GM18507 (cell line): Measurements from ENCODE around the gene FERMT3.

Source experiments
- DNase-seq: peaks from one replicate; pipeline ENCODE4 v3.0.0; 2011; ENCODE audit warnings: low read depth; ENCODE audit not compliant: insufficient read length; ENCODE audit errors: extremely low spot score
- FAIRE-seq: peaks from 2 replicates; lab custom pipeline; 2011; peaks lifted over from hg19 to GRCh38; lab: Jason Lieb, UNC

Gene FERMT3

DNA sequence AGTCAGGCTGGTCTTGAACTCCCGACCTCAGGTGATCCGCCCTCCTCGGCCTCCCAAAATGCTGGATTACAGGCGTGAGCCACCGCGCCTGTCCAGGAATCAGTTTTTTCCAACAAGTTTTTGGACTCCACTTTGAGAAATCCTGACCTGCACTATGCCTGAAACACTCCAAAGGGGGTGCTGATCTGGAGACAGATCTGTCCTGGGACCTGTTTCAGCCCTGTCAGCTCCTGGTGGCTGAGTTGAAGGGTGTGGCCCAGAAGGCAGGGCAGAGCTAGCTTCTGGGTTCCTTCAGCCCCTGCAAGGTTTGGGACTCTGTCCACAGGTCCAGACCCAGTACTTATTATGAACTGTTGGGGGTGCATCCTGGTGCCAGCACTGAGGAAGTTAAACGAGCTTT lies 25.0 kb downstream of the FERMT3 start:
- no peak for FAIRE-seq
- DNase-seq: no peak

DNA sequence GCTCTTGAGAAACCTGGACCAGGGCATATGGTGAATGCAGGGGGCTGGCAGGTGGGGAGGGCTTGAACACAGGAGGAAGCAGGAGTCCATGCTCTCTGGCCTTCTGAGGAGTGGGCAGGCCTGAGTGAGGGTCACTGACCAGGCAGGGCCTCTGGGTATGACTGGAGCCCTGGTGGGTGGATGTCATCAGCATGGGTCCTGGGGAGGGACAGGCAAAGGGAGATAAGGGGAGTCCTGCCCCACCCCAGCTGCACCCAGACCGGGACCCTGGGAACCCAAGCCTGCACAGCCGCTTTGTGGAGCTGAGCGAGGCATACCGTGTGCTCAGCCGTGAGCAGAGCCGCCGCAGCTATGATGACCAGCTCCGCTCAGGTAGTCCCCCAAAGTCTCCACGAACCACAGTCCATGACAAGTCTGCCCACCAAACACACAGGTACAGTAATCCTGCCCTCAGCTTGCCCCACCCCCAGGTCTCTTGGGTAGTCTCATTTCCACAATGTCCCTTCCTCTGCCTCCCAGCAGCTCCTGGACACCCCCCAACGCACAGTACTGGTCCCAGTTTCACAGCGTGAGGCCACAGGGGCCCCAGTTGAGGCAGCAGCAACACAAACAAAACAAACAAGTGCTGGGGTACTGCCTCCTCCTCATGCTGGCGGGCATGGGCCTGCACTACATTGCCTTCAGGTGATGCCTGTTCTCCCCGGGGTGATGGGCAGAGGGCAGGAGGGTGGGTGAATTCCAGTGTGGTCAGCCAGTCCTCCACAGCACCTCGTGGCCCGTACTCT lies 25.9 kb downstream of the FERMT3 start:
- DNase-seq (no peak), FAIRE-seq (no peak)

DNA sequence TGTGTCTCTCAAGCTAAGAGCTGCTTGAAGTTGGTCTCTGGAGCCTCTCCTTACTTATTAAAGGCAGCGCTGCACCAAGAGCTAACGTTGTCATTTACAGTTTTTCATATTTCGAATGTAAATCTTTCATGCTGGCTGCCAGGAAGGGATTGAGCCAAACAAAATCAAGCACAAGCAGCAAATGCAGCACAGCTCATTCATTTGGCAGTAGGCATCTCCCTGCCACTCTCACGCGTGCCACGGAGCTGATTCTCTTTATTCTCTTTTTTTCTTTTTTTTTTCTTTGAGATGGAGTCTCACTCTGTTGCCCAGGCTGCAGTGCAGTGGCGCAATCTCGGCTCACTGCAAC lies 26.4 kb downstream of the FERMT3 start:
- FAIRE-seq (no peak), DNase-seq (no peak)

DNA sequence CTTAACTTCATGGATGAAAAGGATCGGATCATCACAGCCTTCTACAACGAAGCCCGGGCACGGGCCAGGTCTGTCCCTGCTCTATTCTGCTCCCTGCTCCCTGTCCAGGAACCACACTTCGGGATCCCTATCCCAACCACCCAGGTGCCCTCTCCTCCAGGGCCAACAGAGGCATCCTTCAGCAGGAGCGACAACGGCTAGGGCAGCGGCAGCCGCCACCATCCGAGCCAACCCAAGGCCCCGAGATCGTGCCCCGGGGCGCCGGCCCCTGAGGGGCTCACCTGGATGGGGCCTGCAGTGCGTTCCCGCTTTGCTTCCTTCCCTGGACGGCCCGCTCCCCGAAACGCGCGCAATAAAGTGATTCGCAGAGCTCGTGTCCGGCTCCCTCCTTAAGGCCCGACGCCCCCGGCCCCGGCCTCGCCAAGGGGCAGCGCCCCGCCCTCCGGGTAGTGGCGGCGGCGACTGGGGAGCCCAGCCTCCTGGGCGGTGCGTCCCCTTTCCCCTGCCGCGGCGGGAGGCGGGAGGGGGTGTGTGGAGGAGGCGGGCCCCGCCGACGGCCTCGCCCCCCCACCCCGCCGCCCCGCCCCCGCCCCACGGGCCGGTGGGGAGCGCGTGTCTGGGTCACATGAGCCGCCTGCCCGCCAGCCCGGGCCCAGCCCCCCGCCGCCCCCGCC lies 27.5 kb downstream of the FERMT3 start, which contains the start of gene VEGFB:
VEGFB (plus strand) TSS at position 672 of the 674 bp plus-strand sequence. CDS start 250 bp downstream, outside the sequence.
- DNase-seq: no peak

DNA sequence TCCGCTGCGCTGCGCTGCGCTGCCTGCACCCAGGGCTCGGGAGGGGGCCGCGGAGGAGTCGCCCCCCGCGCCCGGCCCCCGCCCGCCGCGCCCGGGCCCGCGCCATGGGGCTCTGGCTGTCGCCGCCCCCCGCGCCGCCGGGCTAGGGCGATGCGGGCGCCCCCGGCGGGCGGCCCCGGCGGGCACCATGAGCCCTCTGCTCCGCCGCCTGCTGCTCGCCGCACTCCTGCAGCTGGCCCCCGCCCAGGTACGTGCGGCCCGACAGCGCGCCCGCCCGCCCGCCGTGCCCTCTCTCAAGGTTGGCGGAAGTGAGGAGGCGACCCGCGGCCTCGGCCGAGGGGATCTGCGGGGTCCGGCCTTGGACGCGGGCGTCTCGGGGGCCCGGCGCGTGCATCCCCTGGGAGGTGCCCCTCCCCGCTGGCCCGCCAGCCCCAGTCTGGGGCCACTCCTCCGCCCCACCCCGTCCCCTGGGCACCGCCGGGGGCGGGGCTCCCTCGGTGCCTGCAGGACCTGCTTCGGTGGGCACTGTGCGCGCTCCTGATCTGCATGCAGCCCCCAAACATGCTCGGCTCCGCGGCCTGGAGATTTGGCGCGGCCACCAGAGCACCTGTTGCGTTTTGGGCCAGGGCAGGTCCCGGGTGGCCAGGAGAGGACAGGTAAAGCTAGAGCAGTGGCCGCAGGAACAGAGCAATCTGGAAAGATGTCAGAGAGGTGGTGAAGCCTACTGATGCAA lies 28.3 kb downstream of the FERMT3 start:
- FAIRE-seq (peak; percentile 39), DNase-seq (no peak)

More for the DNA sequence above, 27.5 kb downstream of the FERMT3 start, which contains the start of gene VEGFB:
- FAIRE-seq: peak; percentile 21

DNA sequence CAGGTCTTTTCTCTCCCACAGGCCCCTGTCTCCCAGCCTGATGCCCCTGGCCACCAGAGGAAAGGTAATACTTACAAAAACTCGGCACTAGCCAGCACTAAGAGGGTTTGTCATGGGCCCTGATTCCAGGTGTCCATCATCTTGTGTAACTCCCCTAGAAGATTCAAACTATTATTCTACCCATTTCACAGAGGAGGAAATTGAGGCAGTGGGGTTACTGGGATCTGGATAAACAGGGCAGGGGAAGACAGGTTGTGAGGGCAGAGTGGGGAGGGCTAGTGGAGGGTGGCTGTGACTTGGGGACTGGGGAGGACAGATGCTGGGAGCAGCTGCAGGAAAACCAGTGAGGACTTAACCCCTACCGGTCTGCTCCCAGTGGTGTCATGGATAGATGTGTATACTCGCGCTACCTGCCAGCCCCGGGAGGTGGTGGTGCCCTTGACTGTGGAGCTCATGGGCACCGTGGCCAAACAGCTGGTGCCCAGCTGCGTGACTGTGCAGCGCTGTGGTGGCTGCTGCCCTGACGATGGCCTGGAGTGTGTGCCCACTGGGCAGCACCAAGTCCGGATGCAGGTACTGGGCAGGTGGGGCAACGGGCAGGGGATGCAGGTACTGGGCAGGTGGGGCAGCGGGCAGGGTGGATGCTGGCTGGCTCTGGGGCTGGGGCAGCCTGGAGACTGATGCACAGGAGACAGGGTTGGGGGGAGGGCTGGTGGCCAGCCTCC lies 29.1 kb downstream of the FERMT3 start:
- no peak for FAIRE-seq
- no peak for DNase-seq

DNA sequence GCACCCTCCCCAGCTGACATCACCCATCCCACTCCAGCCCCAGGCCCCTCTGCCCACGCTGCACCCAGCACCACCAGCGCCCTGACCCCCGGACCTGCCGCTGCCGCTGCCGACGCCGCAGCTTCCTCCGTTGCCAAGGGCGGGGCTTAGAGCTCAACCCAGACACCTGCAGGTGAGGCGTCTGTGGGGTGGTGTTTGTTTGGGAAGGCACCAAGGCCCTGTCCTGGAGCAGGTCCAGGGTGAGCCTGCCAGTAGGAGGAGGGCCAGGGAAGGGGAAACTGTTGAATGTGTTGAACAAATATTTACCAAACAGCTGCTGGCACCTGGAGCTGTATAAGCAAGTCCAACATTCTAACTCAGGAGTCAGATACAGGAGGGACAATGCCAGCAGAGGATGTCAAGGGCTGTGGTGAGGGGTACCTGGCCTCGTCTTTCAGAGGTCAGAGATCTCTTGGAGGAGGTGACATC lies 31.0 kb downstream of the FERMT3 start:
- DNase-seq: no peak
- FAIRE-seq: no peak

DNA sequence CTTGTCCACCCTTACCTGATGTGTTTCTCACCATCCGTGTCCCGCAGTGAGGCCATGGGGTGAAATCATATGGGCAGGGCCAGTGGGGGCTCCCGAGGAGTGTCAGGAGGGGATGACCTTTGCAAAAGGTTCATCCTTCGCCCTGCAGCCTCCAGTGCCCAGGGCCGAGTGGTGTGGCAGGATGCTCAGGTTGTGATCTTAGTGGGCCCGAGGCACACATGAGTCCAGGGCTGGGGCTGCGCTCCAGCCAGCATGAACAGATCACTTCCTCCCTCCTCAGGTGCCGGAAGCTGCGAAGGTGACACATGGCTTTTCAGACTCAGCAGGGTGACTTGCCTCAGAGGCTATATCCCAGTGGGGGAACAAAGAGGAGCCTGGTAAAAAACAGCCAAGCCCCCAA lies 31.6 kb downstream of the FERMT3 start:
- FAIRE-seq: no peak
- no peak for DNase-seq

DNA sequence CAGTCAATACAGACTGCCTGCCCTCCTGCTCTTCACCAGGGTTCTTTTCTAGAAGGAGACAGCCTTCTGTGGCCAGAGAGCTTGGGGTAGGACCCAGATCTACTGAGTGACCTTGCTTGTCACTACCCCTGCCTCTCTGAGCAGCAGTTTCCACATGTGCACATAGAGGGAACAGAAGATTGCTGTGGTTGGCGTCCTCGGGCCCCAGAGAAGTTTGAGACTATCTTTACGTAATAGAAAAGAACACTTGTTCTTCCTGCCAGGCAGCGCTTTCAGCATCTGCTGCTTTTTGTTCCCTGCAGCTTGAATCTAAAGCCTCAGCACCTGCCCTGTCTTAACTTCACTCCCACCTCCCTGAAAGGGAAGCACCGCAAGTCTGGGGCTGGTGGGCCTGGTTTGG lies 32.5 kb downstream of the FERMT3 start:
- DNase-seq: no peak
- no peak for FAIRE-seq

DNA sequence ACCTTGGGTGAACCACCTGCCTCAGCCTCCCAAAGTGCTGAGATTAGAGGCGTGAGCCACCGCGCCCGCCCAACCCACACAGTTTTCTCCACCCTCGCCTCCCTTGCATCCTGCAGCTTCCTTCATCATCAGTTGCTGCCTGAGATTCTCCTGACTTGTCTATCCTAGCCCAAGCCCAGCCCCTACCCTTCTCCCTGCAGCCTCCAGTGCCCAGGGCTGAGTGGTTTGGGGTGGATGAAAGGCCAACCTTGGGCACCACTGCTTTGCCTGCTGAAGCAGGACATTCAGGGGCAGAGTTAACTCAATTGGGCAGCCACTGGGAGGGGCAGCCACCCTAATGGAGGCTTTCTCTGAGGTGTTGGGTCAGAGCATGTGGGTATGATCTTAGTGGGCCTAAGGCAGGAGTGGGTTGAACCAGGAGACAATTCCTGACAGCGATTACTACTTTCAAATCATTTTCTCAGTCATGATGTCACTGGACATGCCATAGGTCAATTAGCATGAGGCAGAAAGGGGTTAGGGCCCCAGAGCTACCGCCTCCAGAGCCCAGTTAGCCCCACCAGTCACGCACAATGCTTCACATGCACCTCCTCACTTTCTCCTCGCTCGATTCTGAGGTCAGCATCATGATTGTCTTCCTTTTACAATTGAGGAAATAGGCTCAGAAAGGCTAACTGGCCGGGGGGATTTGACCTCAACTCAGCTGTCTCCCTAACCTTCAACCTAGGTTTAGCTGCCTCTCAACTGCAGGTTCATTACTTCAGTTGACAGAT lies 33.3 kb downstream of the FERMT3 start:
- no peak for DNase-seq

DNA sequence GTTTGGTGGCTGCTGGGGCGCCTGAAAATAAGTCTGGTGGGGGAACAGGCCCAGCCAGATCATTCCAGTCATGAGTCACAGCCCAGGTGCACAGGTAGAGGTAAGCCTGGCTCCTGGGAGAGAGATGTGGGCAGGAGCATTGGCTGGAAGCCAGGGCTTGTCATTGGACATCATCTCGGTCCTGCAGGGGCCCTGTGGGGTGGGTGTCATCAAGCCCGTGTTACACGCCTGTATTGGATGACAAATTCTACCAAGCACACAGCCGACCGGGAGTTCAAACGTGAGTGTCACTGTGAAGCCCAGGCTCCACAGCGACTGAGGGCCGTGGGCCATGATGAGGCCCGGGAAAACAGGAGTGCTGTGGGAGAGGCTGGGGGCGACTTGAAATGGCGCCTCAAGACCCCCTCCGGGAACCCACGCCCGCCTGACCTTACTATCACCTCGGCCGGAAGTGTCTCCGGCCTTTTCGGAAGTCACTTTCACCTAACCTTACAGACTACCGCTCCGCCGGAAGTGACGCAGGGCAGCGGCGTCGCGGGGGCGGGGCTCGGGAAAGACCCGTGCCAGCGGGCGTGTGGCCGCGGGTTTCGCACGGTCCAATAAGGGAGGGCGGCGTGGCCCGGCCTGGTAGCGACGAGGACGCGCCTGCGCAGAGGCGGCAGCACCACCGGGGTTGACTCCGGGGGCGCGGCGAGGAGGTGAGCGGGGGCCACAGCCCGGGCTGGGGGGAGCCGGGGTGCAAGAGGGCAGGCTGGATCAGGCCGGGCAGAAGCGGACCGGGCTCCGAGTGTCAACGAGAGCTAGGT lies 34.1 kb downstream of the FERMT3 start, which contains the start of gene FKBP2:
FKBP2 (plus strand) TSS at position 661 of the 806 bp plus-strand sequence. CDS start 1,293 bp downstream, outside the sequence.
- FAIRE-seq: peak; percentile 91
- peak; percentile 88 for DNase-seq

More for the DNA sequence above, 33.3 kb downstream of the FERMT3 start:
- FAIRE-seq: peak; percentile 61

DNA sequence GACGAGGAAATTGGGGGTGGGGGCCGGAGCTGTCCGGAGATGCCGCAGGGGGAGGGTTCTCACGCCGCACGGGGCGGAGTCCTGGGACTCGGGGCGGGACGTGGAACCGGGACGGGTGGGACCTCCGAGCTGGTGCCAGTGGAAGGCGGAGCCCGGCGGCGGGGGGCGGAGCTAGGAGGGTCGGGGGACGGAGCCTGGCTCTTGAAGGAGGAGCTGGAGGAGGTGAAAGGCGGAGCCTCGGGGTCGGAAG lies 34.6 kb downstream of the FERMT3 start:
- FAIRE-seq: no peak
- DNase-seq: peak; percentile 81

DNA sequence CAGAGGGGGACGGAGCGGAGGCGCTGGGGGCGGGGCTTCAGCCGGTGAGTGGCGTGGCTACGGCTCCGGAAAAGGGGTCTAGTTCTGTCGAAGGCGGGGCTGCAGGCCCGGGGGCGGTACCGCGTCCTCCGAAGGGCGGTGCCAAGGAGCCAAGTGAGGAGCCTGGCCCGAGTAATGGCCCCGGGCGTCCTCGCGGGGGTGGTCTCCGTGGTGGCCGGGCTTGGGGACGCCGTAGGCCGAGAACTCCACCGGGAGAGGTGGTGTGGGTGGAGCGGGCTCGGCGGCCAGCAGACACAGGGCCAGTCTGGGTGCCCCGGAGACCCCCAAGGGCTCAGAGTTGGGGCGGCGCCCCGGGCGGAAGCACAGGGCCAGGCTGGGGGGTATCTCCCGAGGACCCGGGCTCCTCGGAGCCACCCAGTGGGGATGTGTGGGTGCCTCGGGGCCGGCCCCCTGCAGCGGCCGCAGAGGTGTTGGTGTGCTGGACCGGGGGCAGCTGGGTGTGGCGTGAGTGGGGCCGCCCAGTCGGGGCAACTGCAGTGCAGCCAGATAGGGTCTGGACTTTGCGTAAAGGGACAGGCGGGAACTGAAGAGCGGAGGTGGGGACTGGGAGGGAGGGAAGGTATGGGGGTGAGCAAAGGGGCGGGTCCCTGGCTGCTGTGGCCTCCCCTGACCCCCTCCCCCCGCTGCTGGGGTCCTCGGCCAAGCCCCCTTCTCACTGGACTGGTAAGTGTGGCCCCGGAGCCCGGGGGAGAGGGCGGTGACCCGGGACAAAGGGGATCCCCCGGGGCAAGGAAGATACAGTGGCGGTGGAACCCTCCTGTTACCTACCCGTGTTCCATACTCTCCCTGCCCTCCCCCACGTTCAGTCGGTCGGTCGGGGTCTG lies 35.2 kb downstream of the FERMT3 start:
- FAIRE-seq (no peak), DNase-seq (no peak)

DNA sequence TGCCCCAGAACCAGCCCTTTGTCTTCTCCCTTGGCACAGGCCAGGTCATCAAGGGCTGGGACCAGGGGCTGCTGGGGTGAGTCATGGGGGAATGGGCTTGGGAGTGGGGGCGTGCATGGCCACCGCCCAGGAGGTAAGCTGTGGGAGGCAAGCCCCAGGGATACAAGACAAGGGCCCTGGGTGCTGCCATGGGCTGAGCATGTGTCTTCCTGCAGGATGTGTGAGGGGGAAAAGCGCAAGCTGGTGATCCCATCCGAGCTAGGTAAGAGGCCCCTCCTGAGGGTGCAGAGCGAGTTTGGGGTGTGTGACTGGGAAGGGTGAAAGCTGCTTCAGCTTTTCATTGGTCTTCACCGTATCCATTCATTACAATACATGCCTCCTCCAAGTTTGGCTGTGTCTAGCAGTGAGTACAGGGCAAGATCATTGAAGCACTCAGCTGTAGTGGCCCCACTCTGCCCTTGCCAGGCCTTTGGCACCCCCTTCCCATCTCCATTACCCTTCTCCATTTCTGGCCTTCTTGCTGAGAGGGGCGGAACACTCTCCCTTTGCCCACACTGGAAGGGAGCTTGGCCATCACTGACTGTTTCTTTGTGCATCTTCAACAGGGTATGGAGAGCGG lies 36.8 kb downstream of the FERMT3 start:
- DNase-seq (no peak), FAIRE-seq (no peak)

DNA sequence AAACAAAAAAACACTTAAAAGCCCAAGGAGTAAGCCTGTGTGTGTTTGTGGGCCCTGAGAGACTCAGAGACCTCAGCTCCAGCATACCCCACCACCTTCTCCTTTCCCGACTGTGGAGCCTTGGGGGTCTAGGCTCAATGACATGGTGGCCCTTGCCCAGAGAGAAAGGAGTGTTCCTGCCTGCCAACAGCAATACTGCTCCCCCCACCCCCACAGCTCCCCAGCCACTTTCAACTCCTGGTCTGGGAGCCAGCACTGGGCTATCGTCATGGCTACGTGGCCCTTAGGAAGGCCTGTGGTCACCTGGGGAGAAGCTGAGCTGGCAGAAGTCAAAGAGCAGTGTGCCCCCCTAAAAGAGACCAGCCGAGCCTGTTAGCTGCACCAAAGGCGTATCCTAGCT lies 37.6 kb downstream of the FERMT3 start:
- FAIRE-seq (no peak), DNase-seq (no peak)

DNA sequence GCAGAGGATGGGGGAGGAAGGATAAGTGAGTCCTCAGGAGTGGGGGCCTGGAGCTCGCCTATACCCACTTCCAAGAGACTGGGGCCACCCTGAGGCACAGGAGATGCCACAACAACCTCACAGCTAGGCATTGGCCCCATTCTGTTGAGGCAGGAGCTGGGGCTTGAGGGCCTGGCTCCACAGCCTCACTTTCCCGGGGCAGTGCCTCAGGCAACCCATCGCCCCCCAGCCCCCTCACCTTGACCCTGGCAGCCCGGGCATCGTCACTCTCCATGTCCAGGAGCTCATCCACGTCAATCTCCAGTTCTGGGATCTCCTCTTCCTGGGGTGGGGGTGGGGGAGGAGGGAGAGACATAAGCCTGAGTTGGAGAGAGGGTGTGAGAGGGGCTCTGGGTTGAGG lies 38.4 kb downstream of the FERMT3 start:
- DNase-seq: no peak
- FAIRE-seq: no peak

DNA sequence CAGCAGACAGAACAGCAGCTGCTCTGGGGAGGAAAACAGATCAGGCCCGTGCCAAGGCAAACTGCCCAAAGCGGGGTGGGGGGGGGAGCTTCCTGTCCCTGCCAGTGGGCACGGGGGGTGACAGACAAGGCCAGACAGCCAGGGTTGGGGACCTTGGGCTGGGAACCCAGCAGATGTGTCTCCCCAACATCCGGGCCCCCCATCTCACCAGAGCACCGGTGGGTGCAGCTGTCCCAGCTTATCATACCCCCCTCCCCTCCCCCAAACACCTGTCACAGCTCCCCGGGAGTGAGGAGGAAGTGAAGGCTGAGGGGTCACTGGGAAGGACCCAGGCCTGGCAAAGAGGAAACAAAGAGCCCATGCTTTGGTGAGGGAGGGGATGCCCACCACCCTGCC lies 38.9 kb downstream of the FERMT3 start:
- FAIRE-seq (no peak), DNase-seq (no peak)
